ENCODE measurements around the gene ENTPD8. TPM values are rescaled to one million over a fixed set of nuclear protein-coding genes. Genes with fewer than 3 reads are reported as not detected.
A peak's percentile ranks its signal among the peaks of the same experiment; 100 is the strongest.

ENTPD8 gene
- total RNA-seq, 6 donors from 2014 or later = 0.15 to 0.17 TPM; not detected in 4

GRCh38 chr9:137436761-137437600 lies 4.2 kb downstream of the ENTPD8 start:
- TF ChIP-seq POLR2AphosphoS5 (IDR thresholded peaks at IDR 0.05) (no peak), EP300 (IDR thresholded peaks at IDR 0.05) (no peak), POLR2A (IDR thresholded peaks at IDR 0.05) (no peak), CTCF (IDR thresholded peaks at IDR 0.05) (no peak)
- Histone ChIP-seq H3K27ac (no peak overlapping the region), H3K4me3 (no peak overlapping the region), H3K4me1 (peaks cover 4 to 16% (median 12%) of the 10 kb centered on the region in 4 donors), H3K36me3 (no peaks in the 10 kb centered on the region), H3K9me3 (no peaks in the 10 kb centered on the region), H3K27me3 (peaks cover 0 to 8% (median 2%) of the 10 kb centered on the region in 4 donors)
- 68 to 78% methylated on average over 7 to 12 of the region's 24 CpGs for WGBS, 2 donors
- DNase-seq (peak in 1 of 2 donors; percentile 78), ATAC-seq (ENCODE audit: low FRiP score in 2 of 2) (no peak)

GRCh38 chr9:137435980-137436760 lies 5.0 kb downstream of the ENTPD8 start:
- Histone ChIP-seq H3K27ac (no peak overlapping the region), H3K4me1 (peaks cover 0 to 9% (median 4%) of the 10 kb centered on the region in 4 donors), H3K36me3 (no peaks in the 10 kb centered on the region), H3K4me3 (no peak overlapping the region), H3K27me3 (peaks cover 0 to under 1% (median under 1%) of the 10 kb centered on the region in 4 donors), H3K9me3 (no peaks in the 10 kb centered on the region)
- 70 to 85% methylated on average over 23 to 31 of the region's 42 CpGs for WGBS, 2 donors
- DNase-seq (peak; percentile 90), ATAC-seq (ENCODE audit: low FRiP score in 2 of 2) (peak; percentile 83 to 86)
- no peak for TF ChIP-seq POLR2AphosphoS5 (IDR thresholded peaks at IDR 0.05)

GRCh38 chr9:137435381-137435891 lies 5.7 kb downstream of the ENTPD8 start:
- 60 to 61% methylated on average over 1 to 7 of the region's 20 CpGs for WGBS, 2 donors
- no peak for TF ChIP-seq POLR2A (IDR thresholded peaks at IDR 0.05)
- no peak for TF ChIP-seq CTCF (IDR thresholded peaks at IDR 0.05)
- TF ChIP-seq POLR2AphosphoS5 (IDR thresholded peaks at IDR 0.05) = no peak
- Histone ChIP-seq H3K27me3 (no peaks in the 10 kb centered on the region), H3K4me1 (peaks cover 0 to 8% (median 3%) of the 10 kb centered on the region in 4 donors), H3K27ac (no peak overlapping the region), H3K36me3 (no peaks in the 10 kb centered on the region), H3K4me3 (no peak overlapping the region), H3K9me3 (no peaks in the 10 kb centered on the region)
- no peak for ATAC-seq (ENCODE audit: low FRiP score in 2 of 2)
- DNase-seq = peak in 1 of 2 donors; percentile 77

GRCh38 chr9:137434498-137435380 lies 6.4 kb downstream of the ENTPD8 start:
- no peaks in the 10 kb centered on the region for H3K27me3 ChIP-seq
- TF ChIP-seq POLR2AphosphoS5 (IDR thresholded peaks at IDR 0.05) = no peak
- TF ChIP-seq CTCF (IDR thresholded peaks at IDR 0.05) = no peak
- TF ChIP-seq POLR2A (IDR thresholded peaks at IDR 0.05) = no peak
- no peak for TF ChIP-seq EP300 (IDR thresholded peaks at IDR 0.05)
- WGBS, 2 donors = 69 to 88% methylated on average over 11 to 31 of the region's 43 CpGs
- H3K27ac ChIP-seq = no peak overlapping the region
- no peaks in the 10 kb centered on the region for H3K36me3 ChIP-seq
- DNase-seq = peak in 1 of 2 donors; percentile 85
- H3K9me3 ChIP-seq = no peaks in the 10 kb centered on the region
- H3K4me3 ChIP-seq = no peak overlapping the region
- ATAC-seq (ENCODE audit: low FRiP score in 2 of 2) = no peak
- H3K4me1 ChIP-seq = peaks cover 0 to 8% (median 3%) of the 10 kb centered on the region in 4 donors
